Prostate gland (tissue), 2 donors: ENCODE results near the gene FRMPD4. TPM values are rescaled to one million over a fixed set of nuclear protein-coding genes. Genes with fewer than 3 reads are reported as not detected.
"Not testable (repeated sequence)": the region's sequence is repeated elsewhere in the genome, so short reads cannot be mapped to it uniquely, and the experiment has no call there.

Source experiments
- DNase-seq: peaks from one replicate; pipeline ENCODE4 v3.0.0-alpha.2; 2019; ENCODE audit warnings: low spot score
- H3K27ac ChIP-seq, 2 donors: fragments of 200-600 bp; sonication (generic); 2 replicates each; pipeline ENCODE4 v1.5.1; 2017 to 2019
- H3K27me3 ChIP-seq: fragments of 200-600 bp; sonication (generic); replicated peaks from 2 replicates; pipeline ENCODE4 v1.5.1; 2019; ENCODE audit not compliant: insufficient read depth
- H3K36me3 ChIP-seq, 2 donors: fragments of 200-600 bp; sonication (generic); 1 replicate in 1 of 2; 2 replicates in 1 of 2; pipeline versions ENCODE4 v1.5.1 to v1.8.1; 2017 to 2019
- H3K4me1 ChIP-seq: fragments of 200-600 bp; sonication (generic); replicated peaks from 2 replicates; pipeline ENCODE4 v1.5.1; 2019
- H3K4me3 ChIP-seq, 2 donors: fragments of 200-600 bp; sonication (generic); 2 replicates each; pipeline ENCODE4 v1.5.1; 2017 to 2019
- H3K9me3 ChIP-seq: fragments of 200-600 bp; sonication (generic); 2 replicates; pipeline ENCODE4 v1.5.1; 2017
- CTCF ChIP-seq, 4 experiments: fragments of 200-600 bp in 2 of 4; fragments of 450-650 bp in 2 of 4; sonication (generic) in 2 of 4; IDR thresholded peaks; 1 replicate in 3 of 4; 2 replicates in 1 of 4; pipeline ENCODE4 v1.5.1; 2016 to 2019; ENCODE audit warnings: antibody characterized with exemption in 4 of 4, mild to moderate bottlenecking in 2 of 4, moderate library complexity in 2 of 4
- POLR2A ChIP-seq: fragments of 450-650 bp; IDR thresholded peaks from one replicate; pipeline ENCODE4 v1.6.1; 2016; ENCODE audit warnings: antibody characterized with exemption, mild to moderate bottlenecking
- POLR2AphosphoS5 ChIP-seq: sonication (generic); formaldehyde crosslinking; IDR thresholded peaks from one replicate; pipeline ENCODE4 v1.6.1; 2017; ENCODE audit warnings: antibody characterized with exemption
- WGBS: methylation state at CpG from one replicate; pipeline ENCODE4 v1.1.5; 2018; 5-methylcytosine and 5-hydroxymethylcytosine counted together
- intact Hi-C: fragments of 100-400 bp; cut with DNase I; formaldehyde crosslinking; loops from one replicate; pipeline ENCODE4 v1.14.2; 2022
- total RNA-seq, 2 donors: library from RNA; depleted of rRNA; stranded (reverse); fragments of >200 nt; gene quantifications; one replicate each; pipeline ENCODE4 v1.1.0, GENCODE V29; 2016

Gene FRMPD4
- total RNA-seq, 2 donors from 2014 or later, result 0.09 to 1.2 TPM

DNA sequence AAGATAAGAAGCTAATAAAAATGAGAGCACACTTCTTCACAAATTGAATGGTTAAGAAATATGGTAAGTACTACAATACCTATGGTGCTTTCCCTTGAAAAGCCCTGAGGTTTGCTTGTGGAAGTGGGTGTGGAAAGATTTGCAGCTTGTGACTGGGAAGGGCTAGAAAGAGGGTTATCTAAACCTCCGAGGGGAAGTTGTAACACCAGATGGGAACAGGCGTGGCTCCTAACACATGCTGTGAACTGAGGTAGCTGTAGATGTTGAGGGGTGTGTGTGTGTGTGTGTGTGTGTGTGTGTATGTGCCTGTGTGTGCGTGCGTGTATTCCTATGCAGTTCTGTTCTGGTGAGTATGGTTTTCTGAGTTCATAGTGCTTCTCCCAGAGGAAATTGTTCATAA, 21.5 kb downstream of the FRMPD4 start:
- Histone ChIP-seq H3K36me3 (no peaks in the 10 kb centered on the region), H3K27me3 (no peaks in the 10 kb centered on the region), H3K4me1 (no peaks in the 10 kb centered on the region), H3K9me3 (no peaks in the 10 kb centered on the region), H3K27ac (no peak overlapping the region), H3K4me3 (no peak overlapping the region)
- TF ChIP-seq POLR2AphosphoS5, result no peak
- TF ChIP-seq POLR2A, result no peak
- no peak for TF ChIP-seq CTCF (IDR thresholded peaks at IDR 0.05)
- WGBS, result 81% methylated on average over 4 of the region's 4 CpGs
- intact Hi-C loops, result no loop called here
- no peak for DNase-seq

GRCh38 chrX:12162420-12162819, 24.1 kb downstream of the FRMPD4 start:
- H3K4me1 ChIP-seq, result no peaks in the 10 kb centered on the region
- no peaks in the 10 kb centered on the region for H3K9me3 ChIP-seq
- H3K27ac ChIP-seq, result no peak overlapping the region
- no peaks in the 10 kb centered on the region for H3K27me3 ChIP-seq
- intact Hi-C loops, result no loop called here
- no peaks in the 10 kb centered on the region for H3K36me3 ChIP-seq
- no peak for DNase-seq
- WGBS, result 94% methylated on average over 2 of the region's 2 CpGs
- TF ChIP-seq POLR2A (no peak), POLR2AphosphoS5 (no peak), CTCF (IDR thresholded peaks at IDR 0.05) (no peak)
- no peak overlapping the region for H3K4me3 ChIP-seq

DNA sequence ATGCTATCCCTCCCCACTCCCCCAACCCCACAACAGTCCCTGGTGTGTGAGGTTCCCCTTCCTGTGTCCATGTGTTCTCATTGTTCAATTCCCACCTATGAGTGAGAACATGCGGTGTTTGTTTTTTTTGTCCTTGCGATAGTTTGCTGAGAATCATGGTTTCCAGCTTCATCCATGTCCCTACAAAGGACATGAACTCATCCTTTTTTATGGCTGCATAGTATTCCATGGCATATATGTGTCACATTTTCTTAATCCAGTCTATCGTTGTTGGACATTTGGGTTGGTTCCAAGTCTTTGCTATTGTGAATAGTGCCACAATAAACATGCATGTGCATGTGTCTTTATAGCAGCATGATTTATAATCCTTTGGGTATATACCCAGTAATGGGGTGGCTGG, 25.9 kb downstream of the FRMPD4 start:
- H3K4me3 ChIP-seq, H3K4me1 ChIP-seq, H3K9me3 ChIP-seq, H3K27ac ChIP-seq, H3K36me3 ChIP-seq, H3K27me3 ChIP-seq, intact Hi-C loops, DNase-seq: not testable (repeated sequence)
- 100% methylated on average over 3 of the region's 3 CpGs for WGBS

DNA sequence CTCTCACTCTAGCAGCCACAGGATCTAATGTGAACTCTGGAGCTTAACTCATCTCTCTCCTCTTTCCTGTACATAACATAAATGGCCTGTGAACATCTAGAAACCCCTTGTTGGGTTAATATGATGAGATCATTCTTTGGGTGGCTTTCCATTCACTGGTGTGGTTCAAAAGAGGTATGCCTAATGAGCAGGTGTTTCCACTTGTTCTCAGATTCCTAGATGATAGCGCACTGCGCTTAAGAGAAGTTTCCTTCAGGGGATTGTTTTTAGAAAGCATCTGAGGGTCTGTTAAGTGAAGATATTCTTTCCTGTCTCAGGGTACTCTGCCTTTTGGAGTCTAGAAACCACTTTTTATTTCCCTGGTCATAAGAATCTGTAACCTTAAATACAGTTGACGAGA, 32.5 kb downstream of the FRMPD4 start:
- Histone ChIP-seq H3K9me3 (no peaks in the 10 kb centered on the region), H3K4me1 (no peaks in the 10 kb centered on the region), H3K4me3 (no peak overlapping the region), H3K27me3 (no peaks in the 10 kb centered on the region), H3K27ac (no peak overlapping the region), H3K36me3 (no peaks in the 10 kb centered on the region)
- WGBS, result 90% methylated on average over 3 of the region's 3 CpGs
- intact Hi-C loops, result no loop called here
- no peak for DNase-seq
- TF ChIP-seq CTCF (IDR thresholded peaks at IDR 0.05) (no peak), POLR2A (no peak), POLR2AphosphoS5 (no peak)

DNA sequence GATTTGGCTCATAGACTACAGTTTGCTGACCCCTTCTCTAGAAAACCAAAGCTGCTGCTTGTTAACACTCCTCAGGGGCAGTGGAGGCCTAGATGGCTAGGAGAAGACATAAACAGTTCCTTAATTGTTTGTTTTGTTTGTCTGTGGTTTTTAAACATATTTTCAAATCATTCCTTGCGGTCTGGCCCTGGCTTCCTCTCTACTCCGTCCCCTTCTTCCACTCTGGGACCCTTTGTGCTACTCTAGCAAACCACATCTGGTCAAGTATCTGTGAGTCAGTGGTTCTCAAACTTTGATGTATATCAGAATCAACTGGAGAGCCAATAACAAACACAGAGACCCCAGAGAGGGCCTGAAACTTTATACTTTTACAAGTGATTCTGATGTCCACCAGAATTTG, 36.1 kb downstream of the FRMPD4 start:
- Histone ChIP-seq H3K36me3 (no peaks in the 10 kb centered on the region), H3K27me3 (no peaks in the 10 kb centered on the region), H3K4me3 (no peak overlapping the region), H3K27ac (no peak overlapping the region), H3K9me3 (no peaks in the 10 kb centered on the region), H3K4me1 (no peaks in the 10 kb centered on the region)
- no peak for TF ChIP-seq CTCF (IDR thresholded peaks at IDR 0.05)
- no peak for TF ChIP-seq POLR2AphosphoS5
- no peak for TF ChIP-seq POLR2A
- intact Hi-C loops, result no loop called here
- 61% methylated on average over 2 of the region's 2 CpGs for WGBS
- no peak for DNase-seq
